Muscle of leg (tissue), 16 donors: Measurements from ENCODE around the gene SELENOS. TPM values are rescaled to one million over a fixed set of nuclear protein-coding genes. Genes with fewer than 3 reads are reported as not detected.

Experiments used
- DNase-seq: peaks from one replicate; pipeline ENCODE4 v3.0.0; 2013
- H3K27ac ChIP-seq: one replicate; pipeline ENCODE4 v1.5.1; 2013; ENCODE audit warnings: mild to moderate bottlenecking, low read length, control low read depth
- H3K27me3 ChIP-seq: one replicate; pipeline ENCODE4 v1.6.1; 2013; ENCODE audit warnings: low read length; ENCODE audit not compliant: control insufficient read depth, insufficient read depth
- H3K36me3 ChIP-seq: one replicate; pipeline ENCODE4 v1.6.1; 2013; ENCODE audit warnings: low read length; ENCODE audit not compliant: control insufficient read depth, insufficient read depth
- H3K4me1 ChIP-seq: one replicate; pipeline ENCODE4 v1.6.1; 2013; ENCODE audit warnings: low read length; ENCODE audit not compliant: control insufficient read depth, insufficient read depth
- H3K4me3 ChIP-seq: one replicate; pipeline ENCODE4 v1.5.1; 2013; ENCODE audit warnings: low read length, control low read depth
- H3K9me3 ChIP-seq: replicated peaks from 2 replicates; pipeline ENCODE4 v1.6.1; 2013; ENCODE audit warnings: low read depth, low read length; ENCODE audit not compliant: control insufficient read depth
- WGBS: methylation state at CpG from one replicate; pipeline ENCODE4 v1.1.5; 2013; ENCODE audit warnings: missing lambda C conversion rate; ENCODE audit not compliant: insufficient coverage; 5-methylcytosine and 5-hydroxymethylcytosine counted together
- long read RNA-seq, 11 donors: transcript quantifications; one replicate each; lab custom pipeline, GENCODE V29; 2026
- polyA plus RNA-seq, 8 donors: library from polyadenylated mRNA; unstranded; fragments of 120-200 nt; gene quantifications; one replicate each; pipeline versions ENCODE4 v1.2.1 to v1.2.3, GENCODE V29; 2013; ENCODE audit warnings: inconsistent platforms in 1 of 8, low replicate concordance in 1 of 8; ENCODE audit not compliant: insufficient read length in 8 of 8, insufficient read depth in 1 of 8
- total RNA-seq: library from RNA; stranded (reverse); fragments of 120-200 nt; gene quantifications from one replicate; pipeline ENCODE4 v1.2.4, GENCODE V29; 2013

SELENOS gene
- total RNA-seq (44.0 TPM), polyA plus RNA-seq (10 to 100 TPM; 39.3 to 48.3 (median 45.4) TPM)
- long read RNA-seq, donor 1, transcript SELENOS-203 (6 exons, 1,188 nt) = major isoform, 9 of 12 reads
- long read RNA-seq, donor 1, partial matches to known transcripts = 0 of 12 reads
- long read RNA-seq, donor 1, other reads (novel, unspliced or antisense) = 0 of 12 reads
- long read RNA-seq, donor 2, transcript SELENOS-203 (6 exons, 1,188 nt) = major isoform, 5 of 5 reads
- long read RNA-seq, donor 2, partial matches to known transcripts = 0 of 5 reads
- long read RNA-seq, donor 2, other reads (novel, unspliced or antisense) = 0 of 5 reads
- long read RNA-seq, donor 3, transcript SELENOS-203 (6 exons, 1,188 nt) = major isoform, 23 of 31 reads
- long read RNA-seq, donor 3, partial matches to known transcripts = 0 of 31 reads
- long read RNA-seq, donor 3, other reads (novel, unspliced or antisense) = 0 of 31 reads
- long read RNA-seq, donor 4, transcript SELENOS-203 (6 exons, 1,188 nt) = major isoform, 21 of 35 reads
- long read RNA-seq, donor 4, partial matches to known transcripts = 7 of 35 reads
- long read RNA-seq, donor 4, other reads (novel, unspliced or antisense) = 0 of 35 reads
- long read RNA-seq, donor 5, transcript SELENOS-203 (6 exons, 1,188 nt) = major isoform, 50 of 70 reads
- long read RNA-seq, donor 5, transcript SELENOS-206 (3 exons, 556 nt) = minor isoform, 10 of 70 reads
- long read RNA-seq, donor 5, transcript SELENOS-204 (4 exons, 856 nt) = minor isoform, 5 of 70 reads
- long read RNA-seq, donor 5, partial matches to known transcripts = 0 of 70 reads
- long read RNA-seq, donor 5, other reads (novel, unspliced or antisense) = 0 of 70 reads
- long read RNA-seq, donor 6, transcript SELENOS-203 (6 exons, 1,188 nt) = major isoform, 46 of 60 reads
- long read RNA-seq, donor 6, transcript SELENOS-206 (3 exons, 556 nt) = minor isoform, 9 of 60 reads
- long read RNA-seq, donor 6, partial matches to known transcripts = 0 of 60 reads
- long read RNA-seq, donor 6, other reads (novel, unspliced or antisense) = 0 of 60 reads
- long read RNA-seq, donor 7, transcript SELENOS-203 (6 exons, 1,188 nt) = major isoform, 18 of 39 reads
- long read RNA-seq, donor 7, partial matches to known transcripts = 11 of 39 reads
- long read RNA-seq, donor 7, other reads (novel, unspliced or antisense) = 0 of 39 reads
- long read RNA-seq, donor 8, transcript SELENOS-203 (6 exons, 1,188 nt) = major isoform, 15 of 32 reads
- long read RNA-seq, donor 8, partial matches to known transcripts = 10 of 32 reads
- long read RNA-seq, donor 8, other reads (novel, unspliced or antisense) = 0 of 32 reads
- long read RNA-seq, donor 9, transcript SELENOS-203 (6 exons, 1,188 nt) = major isoform, 15 of 23 reads
- long read RNA-seq, donor 9, partial matches to known transcripts = 0 of 23 reads
- long read RNA-seq, donor 9, other reads (novel, unspliced or antisense) = 0 of 23 reads
- long read RNA-seq, donor 10, transcript SELENOS-204 (4 exons, 856 nt) = minor isoform, 5 of 50 reads
- long read RNA-seq, donor 10, transcript SELENOS-206 (3 exons, 556 nt) = minor isoform, 12 of 50 reads
- long read RNA-seq, donor 10, transcript SELENOS-203 (6 exons, 1,188 nt) = major isoform, 27 of 50 reads
- long read RNA-seq, donor 10, partial matches to known transcripts = 0 of 50 reads
- long read RNA-seq, donor 10, other reads (novel, unspliced or antisense) = 0 of 50 reads
- long read RNA-seq, donor 11, transcript SELENOS-203 (6 exons, 1,188 nt) = major isoform, 17 of 28 reads
- long read RNA-seq, donor 11, transcript SELENOS-206 (3 exons, 556 nt) = minor isoform, 8 of 28 reads
- long read RNA-seq, donor 11, partial matches to known transcripts = 0 of 28 reads
- long read RNA-seq, donor 11, other reads (novel, unspliced or antisense) = 0 of 28 reads

GRCh38 chr15:101277038-101277822, at the start of gene SELENOS:
TSS of gene SELENOS (minus strand) at chr15:101277485. CDS start at chr15:101277417, 68 bp downstream.
- Histone ChIP-seq H3K4me1 (peaks cover 18% of the 10 kb centered on the region), H3K4me3 (peak within 1 kb of the TSS; percentile 85), H3K9me3 (no peaks in the 10 kb centered on the region), H3K27ac (peak within 1 kb of the TSS; percentile 88), H3K36me3 (peaks cover 49% of the 10 kb centered on the region), H3K27me3 (no peaks in the 10 kb centered on the region)
- DNase-seq = peak; percentile 96
- under 1% methylated on average over 88 of the region's 91 CpGs for WGBS

- no peaks in the 10 kb centered on the region for H3K36me3 ChIP-seq
- peak; percentile 47 for DNase-seq
- peaks cover 21% of the 10 kb centered on the region for H3K27me3 ChIP-seq
- no peak overlapping the region for H3K4me3 ChIP-seq
- H3K4me1 ChIP-seq = peaks cover 20% of the 10 kb centered on the region
- H3K27ac ChIP-seq = peak overlapping the region; percentile 13
- H3K9me3 ChIP-seq = no peaks in the 10 kb centered on the region
- WGBS = 70% methylated on average over 18 of the region's 21 CpGs
Observed at GRCh38 chr15:101326462-101327146, 49.3 kb upstream of the SELENOS start.

- H3K27me3 ChIP-seq = peaks cover 26% of the 10 kb centered on the region
- H3K4me1 ChIP-seq = peaks cover 20% of the 10 kb centered on the region
- no peak for DNase-seq
- peak overlapping the region; percentile 13 for H3K27ac ChIP-seq
- H3K9me3 ChIP-seq = no peaks in the 10 kb centered on the region
- no peaks in the 10 kb centered on the region for H3K36me3 ChIP-seq
- 100% methylated on average over 1 of the region's 8 CpGs for WGBS
- no peak overlapping the region for H3K4me3 ChIP-seq
Observed at GRCh38 chr15:101326026-101326315, 48.7 kb upstream of the SELENOS start.

GRCh38 chr15:101325263-101326025, 48.2 kb upstream of the SELENOS start:
- peaks cover 31% of the 10 kb centered on the region for H3K27me3 ChIP-seq
- DNase-seq = no peak
- H3K9me3 ChIP-seq = no peaks in the 10 kb centered on the region
- H3K4me3 ChIP-seq = no peak overlapping the region
- H3K27ac ChIP-seq = no peak overlapping the region
- no peaks in the 10 kb centered on the region for H3K36me3 ChIP-seq
- peaks cover 20% of the 10 kb centered on the region for H3K4me1 ChIP-seq
- WGBS = 90% methylated on average over 19 of the region's 19 CpGs

GRCh38 chr15:101324524-101325177, 47.4 kb upstream of the SELENOS start:
- 82% methylated on average over 12 of the region's 13 CpGs for WGBS
- no peak for DNase-seq
- H3K36me3 ChIP-seq = no peaks in the 10 kb centered on the region
- no peak overlapping the region for H3K4me3 ChIP-seq
- no peaks in the 10 kb centered on the region for H3K9me3 ChIP-seq
- H3K27ac ChIP-seq = no peak overlapping the region
- peaks cover 31% of the 10 kb centered on the region for H3K27me3 ChIP-seq
- H3K4me1 ChIP-seq = peaks cover 20% of the 10 kb centered on the region

- H3K4me3 ChIP-seq = no peak overlapping the region
- H3K4me1 ChIP-seq = peaks cover 20% of the 10 kb centered on the region
- peaks cover 31% of the 10 kb centered on the region for H3K27me3 ChIP-seq
- no peak overlapping the region for H3K27ac ChIP-seq
- no peak for DNase-seq
- H3K36me3 ChIP-seq = no peaks in the 10 kb centered on the region
- 91% methylated on average over 21 of the region's 21 CpGs for WGBS
- no peaks in the 10 kb centered on the region for H3K9me3 ChIP-seq
Observed at GRCh38 chr15:101323793-101324523, 46.7 kb upstream of the SELENOS start.

GRCh38 chr15:101322854-101323477, 45.7 kb upstream of the SELENOS start:
- WGBS = 78% methylated on average over 13 of the region's 17 CpGs
- H3K27me3 ChIP-seq = peaks cover 26% of the 10 kb centered on the region
- DNase-seq = no peak
- no peaks in the 10 kb centered on the region for H3K9me3 ChIP-seq
- no peaks in the 10 kb centered on the region for H3K36me3 ChIP-seq
- H3K4me3 ChIP-seq = no peak overlapping the region
- H3K4me1 ChIP-seq = peaks cover 20% of the 10 kb centered on the region
- H3K27ac ChIP-seq = no peak overlapping the region
